WERI-Rb-1 (cell line): ENCODE results near the gene STRN3.
"Not testable (repeated sequence)": the region's sequence is repeated elsewhere in the genome, so short reads cannot be mapped to it uniquely, and the experiment has no call there.

Source experiments
- DNase-seq: peaks from one replicate; pipeline ENCODE4 v3.0.0-alpha.2; 2020
- H3K27ac ChIP-seq: fragments of 250-450 bp; sonication (Bioruptor Pico); 2 replicates; pipeline ENCODE4 v1.5.1; 2020; ENCODE audit warnings: mild to moderate bottlenecking, moderate library complexity
- H3K27me3 ChIP-seq: fragments of 250-450 bp; sonication (Bioruptor Pico); 2 replicates; pipeline ENCODE4 v1.5.1; 2021; ENCODE audit warnings: mild to moderate bottlenecking, low read depth, moderate library complexity; ENCODE audit not compliant: insufficient read depth, severe bottlenecking
- H3K36me3 ChIP-seq: fragments of 250-450 bp; sonication (Bioruptor Pico); 2 replicates; pipeline ENCODE4 v1.5.1; 2020; ENCODE audit warnings: mild to moderate bottlenecking, moderate library complexity
- H3K4me3 ChIP-seq: 2 replicates; pipeline ENCODE4 v1.5.1; 2011; ENCODE audit warnings: low read depth, mild to moderate bottlenecking, control low read depth, low read length
- H3K9me3 ChIP-seq: fragments of 250-450 bp; sonication (Bioruptor Pico); 2 replicates; pipeline ENCODE4 v1.5.1; 2021; ENCODE audit warnings: mild to moderate bottlenecking, moderate library complexity; ENCODE audit not compliant: severe bottlenecking
- TF ChIP-seq, protein P1 (sequence below): IDR thresholded peaks from 2 replicates; pipeline ENCODE4 v1.5.1; 2011; ENCODE audit warnings: low read depth, mild to moderate bottlenecking, control low read depth, inconsistent platforms, low read length

STRN3 gene

DNA sequence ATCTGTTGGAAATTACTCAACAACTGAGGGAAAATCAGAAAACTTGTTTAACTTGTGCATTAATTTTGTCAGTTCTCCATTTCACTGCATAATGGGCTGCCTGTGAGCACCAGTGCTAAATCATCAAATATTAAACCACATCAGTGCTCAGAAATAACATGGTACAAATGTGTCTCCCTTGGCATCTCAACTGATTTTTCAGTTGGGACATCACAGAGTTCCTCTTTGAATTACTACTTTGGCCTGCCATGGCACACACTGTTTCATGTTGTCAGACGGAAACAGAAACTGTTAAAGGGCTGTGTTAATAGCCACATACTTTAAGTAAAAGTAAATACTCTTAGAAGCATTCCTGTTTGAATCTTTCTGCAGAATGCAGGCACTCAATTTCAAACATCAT is 42.1 kb upstream of the STRN3 start:
- Histone ChIP-seq H3K27me3 (no peaks in the 10 kb centered on the region), H3K9me3 (no peaks in the 10 kb centered on the region), H3K4me3 (no peak overlapping the region), H3K36me3 (no peaks in the 10 kb centered on the region), H3K27ac (no peak overlapping the region)
- TF ChIP-seq, protein P1, sequence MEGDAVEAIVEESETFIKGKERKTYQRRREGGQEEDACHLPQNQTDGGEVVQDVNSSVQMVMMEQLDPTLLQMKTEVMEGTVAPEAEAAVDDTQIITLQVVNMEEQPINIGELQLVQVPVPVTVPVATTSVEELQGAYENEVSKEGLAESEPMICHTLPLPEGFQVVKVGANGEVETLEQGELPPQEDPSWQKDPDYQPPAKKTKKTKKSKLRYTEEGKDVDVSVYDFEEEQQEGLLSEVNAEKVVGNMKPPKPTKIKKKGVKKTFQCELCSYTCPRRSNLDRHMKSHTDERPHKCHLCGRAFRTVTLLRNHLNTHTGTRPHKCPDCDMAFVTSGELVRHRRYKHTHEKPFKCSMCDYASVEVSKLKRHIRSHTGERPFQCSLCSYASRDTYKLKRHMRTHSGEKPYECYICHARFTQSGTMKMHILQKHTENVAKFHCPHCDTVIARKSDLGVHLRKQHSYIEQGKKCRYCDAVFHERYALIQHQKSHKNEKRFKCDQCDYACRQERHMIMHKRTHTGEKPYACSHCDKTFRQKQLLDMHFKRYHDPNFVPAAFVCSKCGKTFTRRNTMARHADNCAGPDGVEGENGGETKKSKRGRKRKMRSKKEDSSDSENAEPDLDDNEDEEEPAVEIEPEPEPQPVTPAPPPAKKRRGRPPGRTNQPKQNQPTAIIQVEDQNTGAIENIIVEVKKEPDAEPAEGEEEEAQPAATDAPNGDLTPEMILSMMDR, result no peak
- DNase-seq, result no peak

DNA sequence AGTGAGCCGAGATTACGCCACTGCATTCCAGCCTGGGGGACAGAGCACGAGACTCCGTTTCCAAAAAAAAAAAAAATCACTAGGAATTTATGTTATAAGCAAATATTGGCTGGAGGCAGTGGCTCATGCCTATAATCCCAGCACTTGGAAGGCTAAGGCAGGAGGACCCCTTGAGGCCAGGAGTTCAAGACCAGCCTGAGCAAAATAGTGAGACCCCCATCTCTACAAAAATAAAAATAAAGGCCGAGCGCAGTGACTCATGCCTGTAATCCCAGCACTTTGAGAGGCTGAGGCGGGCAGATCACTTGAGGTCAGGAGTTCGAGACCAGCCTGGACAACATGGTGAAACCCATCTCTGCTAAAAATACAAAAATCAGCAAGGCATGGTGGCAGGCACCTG is 36.7 kb upstream of the STRN3 start:
- not testable (repeated sequence) for H3K27ac ChIP-seq, DNase-seq, H3K4me3 ChIP-seq, H3K36me3 ChIP-seq, H3K27me3 ChIP-seq, H3K9me3 ChIP-seq

- no peaks in the 10 kb centered on the region for H3K27me3 ChIP-seq
- no peaks in the 10 kb centered on the region for H3K9me3 ChIP-seq
- H3K36me3 ChIP-seq, result no peaks in the 10 kb centered on the region
- no peak overlapping the region for H3K4me3 ChIP-seq
- no peak for DNase-seq
- peak overlapping the region; percentile 36 for H3K27ac ChIP-seq
- TF ChIP-seq, protein P1, result no peak
Observed at GRCh38 chr14:31060253-31060875, 34.2 kb upstream of the STRN3 start.

DNA sequence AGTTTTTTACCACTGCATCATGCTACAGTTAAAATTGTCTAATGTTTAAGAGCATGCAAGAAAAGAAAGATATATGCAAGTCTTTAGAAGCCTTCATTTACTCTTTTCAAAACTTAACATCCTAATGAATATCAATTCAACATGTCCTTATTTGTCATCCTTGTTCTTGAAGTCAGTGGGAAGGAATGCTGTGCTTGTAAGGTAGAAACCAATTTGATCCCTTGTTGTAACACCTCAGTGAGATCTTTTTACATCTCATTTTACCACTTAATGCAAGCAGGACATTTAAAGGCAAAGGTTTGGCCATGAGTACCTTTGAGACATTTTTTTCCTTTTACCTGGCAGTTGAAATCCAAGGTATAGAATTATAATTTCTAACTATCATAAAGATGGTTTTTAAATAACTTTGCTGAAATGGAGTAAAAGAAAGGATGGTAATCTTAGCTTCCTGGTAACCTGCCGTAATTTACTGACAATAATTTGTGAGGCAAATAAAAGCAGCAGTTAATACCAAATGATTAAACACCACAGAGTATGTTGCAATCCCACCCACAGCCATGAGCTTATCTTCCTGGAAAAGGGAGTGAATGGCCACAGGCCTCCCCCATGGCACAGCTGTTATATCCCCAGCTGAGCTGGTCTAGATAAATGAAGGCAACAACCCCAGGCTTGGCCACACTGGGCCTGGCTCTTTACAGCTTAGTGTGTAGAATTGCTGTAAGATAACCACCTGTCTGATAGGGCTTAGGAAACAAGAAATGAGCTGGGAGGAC is 33.2 kb upstream of the STRN3 start:
- H3K36me3 ChIP-seq, result no peaks in the 10 kb centered on the region
- TF ChIP-seq, protein P1, result no peak
- DNase-seq, result peak; percentile 86
- H3K27me3 ChIP-seq, result no peaks in the 10 kb centered on the region
- H3K27ac ChIP-seq, result peak overlapping the region; percentile 57
- no peaks in the 10 kb centered on the region for H3K9me3 ChIP-seq
- H3K4me3 ChIP-seq, result no peak overlapping the region

DNA sequence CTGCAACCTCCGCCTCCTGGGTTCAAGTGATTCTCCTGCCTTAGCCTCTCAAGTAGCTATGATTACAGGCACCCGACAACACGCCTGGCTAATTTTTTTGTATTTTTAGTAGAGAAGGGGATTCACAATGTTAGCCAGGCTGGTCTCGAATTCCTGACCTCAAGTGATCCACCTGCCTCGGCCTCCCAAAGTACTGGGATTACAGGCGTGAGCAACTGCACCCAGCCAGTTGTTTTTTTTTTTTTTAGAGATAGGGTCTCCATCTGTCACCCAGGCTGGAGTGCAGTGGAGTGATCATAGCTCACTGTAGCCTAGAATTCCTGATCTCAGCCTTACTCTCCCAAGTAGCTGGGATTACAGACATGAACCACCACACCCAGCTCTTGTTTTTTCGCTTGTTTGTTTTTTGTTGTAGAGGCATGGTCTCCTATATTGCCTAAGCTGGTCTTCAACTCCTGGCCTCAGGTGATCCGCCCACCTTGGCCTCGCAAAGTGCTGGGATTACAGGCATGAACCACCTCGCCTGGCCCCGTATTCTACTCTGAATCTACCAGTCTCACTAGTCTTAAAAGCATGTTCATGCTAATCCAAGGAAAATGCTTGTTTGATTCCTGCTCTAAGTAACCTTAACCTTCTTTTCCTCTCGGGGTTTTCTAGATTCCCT is 31.7 kb upstream of the STRN3 start:
- TF ChIP-seq, protein P1, result no peak
- H3K27ac ChIP-seq, result peak overlapping the region; percentile 76
- H3K4me3 ChIP-seq, result no peak overlapping the region
- no peaks in the 10 kb centered on the region for H3K27me3 ChIP-seq
- no peaks in the 10 kb centered on the region for H3K9me3 ChIP-seq
- peak; percentile 72 for DNase-seq
- no peaks in the 10 kb centered on the region for H3K36me3 ChIP-seq

GRCh38 chr14:31057035-31057434 is 30.9 kb upstream of the STRN3 start:
- Histone ChIP-seq H3K9me3 (no peaks in the 10 kb centered on the region), H3K27me3 (no peaks in the 10 kb centered on the region), H3K4me3 (no peak overlapping the region), H3K36me3 (no peaks in the 10 kb centered on the region), H3K27ac (peak overlapping the region; percentile 76)
- TF ChIP-seq, protein P1, result no peak
- DNase-seq, result no peak

- H3K9me3 ChIP-seq, DNase-seq, H3K27ac ChIP-seq, H3K27me3 ChIP-seq, H3K4me3 ChIP-seq, H3K36me3 ChIP-seq: not testable (repeated sequence)
Observed at GRCh38 chr14:31052905-31053586, 26.9 kb upstream of the STRN3 start.
